HG03565 (cell line): ENCODE measurements around the gene ATP6V0E2.

Experiments used
- ATAC-seq: cut with Tn5 transposase; IDR thresholded peaks from one replicate; pipeline ENCODE4 v1.9.1; 2021; ENCODE audit warnings: mild to moderate bottlenecking, moderate library complexity; ENCODE audit not compliant: unreplicated experiment

Gene ATP6V0E2

GRCh38 chr7:149861728-149862045 lies 12.1 kb upstream of the ATP6V0E2 start:
- ATAC-seq = no peak

- ATAC-seq = no peak
Observed at GRCh38 chr7:149862156-149862555, 11.6 kb upstream of the ATP6V0E2 start.

- no peak for ATAC-seq
Observed at GRCh38 chr7:149863500-149863899, 10.3 kb upstream of the ATP6V0E2 start.

- no peak for ATAC-seq
Observed at GRCh38 chr7:149864023-149864422, 9.7 kb upstream of the ATP6V0E2 start.

GRCh38 chr7:149864751-149865150 lies 9.0 kb upstream of the ATP6V0E2 start:
- no peak for ATAC-seq

GRCh38 chr7:149865437-149865836 lies 8.3 kb upstream of the ATP6V0E2 start:
- ATAC-seq = no peak

- no peak for ATAC-seq
Observed at GRCh38 chr7:149866139-149866778, 7.5 kb upstream of the ATP6V0E2 start.

- ATAC-seq = no peak
Observed at GRCh38 chr7:149866779-149867447, 6.9 kb upstream of the ATP6V0E2 start.

- no peak for ATAC-seq
Observed at GRCh38 chr7:149867762-149868622, 5.8 kb upstream of the ATP6V0E2 start.

- no peak for ATAC-seq
Observed at GRCh38 chr7:149868623-149869290, 5.0 kb upstream of the ATP6V0E2 start.

- no peak for ATAC-seq
Observed at GRCh38 chr7:149869291-149869650, 4.5 kb upstream of the ATP6V0E2 start.

GRCh38 chr7:149869867-149870266 lies 3.9 kb upstream of the ATP6V0E2 start:
- ATAC-seq = no peak

- no peak for ATAC-seq
Observed at GRCh38 chr7:149870274-149870673, 3.5 kb upstream of the ATP6V0E2 start.

GRCh38 chr7:149870701-149871483 lies 2.9 kb upstream of the ATP6V0E2 start:
- ATAC-seq = no peak

GRCh38 chr7:149871576-149871975 lies 2.2 kb upstream of the ATP6V0E2 start:
- no peak for ATAC-seq

- no peak for ATAC-seq
Observed at GRCh38 chr7:149872419-149873073, 1.2 kb upstream of the ATP6V0E2 start.

- no peak for ATAC-seq
Observed at GRCh38 chr7:149873970-149874643, 338 bp downstream of the ATP6V0E2 start.

GRCh38 chr7:149874644-149875028 lies 867 bp downstream of the ATP6V0E2 start:
- ATAC-seq = no peak

GRCh38 chr7:149875396-149875795 lies 1.6 kb downstream of the ATP6V0E2 start:
- no peak for ATAC-seq
